ENCODE data around the gene FCGBP.
"Not testable (repeated sequence)": the region's sequence is repeated elsewhere in the genome, so short reads cannot be mapped to it uniquely, and the experiment has no call there.

DNA sequence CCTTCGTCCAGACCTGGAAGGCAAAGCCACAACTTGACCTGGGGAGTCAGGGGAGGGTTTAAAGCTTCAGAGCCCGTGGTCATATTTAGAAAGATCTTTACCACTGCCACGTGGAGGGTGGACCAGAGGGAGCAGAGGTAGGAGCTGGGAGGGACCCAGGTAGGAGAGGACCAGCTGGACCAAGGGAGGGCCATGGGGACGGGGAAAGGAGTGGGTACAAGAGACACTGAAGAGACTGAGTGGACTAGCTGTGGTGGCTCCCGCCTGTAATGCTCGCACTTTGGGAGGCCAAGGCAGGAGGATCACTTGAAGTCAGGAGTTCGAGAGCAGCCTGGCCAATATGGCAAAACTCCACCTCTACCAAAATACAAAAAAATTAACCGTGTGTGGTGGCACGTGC, 49.7 kb downstream of the FCGBP start:
- TF ChIP-seq, protein P1, sequence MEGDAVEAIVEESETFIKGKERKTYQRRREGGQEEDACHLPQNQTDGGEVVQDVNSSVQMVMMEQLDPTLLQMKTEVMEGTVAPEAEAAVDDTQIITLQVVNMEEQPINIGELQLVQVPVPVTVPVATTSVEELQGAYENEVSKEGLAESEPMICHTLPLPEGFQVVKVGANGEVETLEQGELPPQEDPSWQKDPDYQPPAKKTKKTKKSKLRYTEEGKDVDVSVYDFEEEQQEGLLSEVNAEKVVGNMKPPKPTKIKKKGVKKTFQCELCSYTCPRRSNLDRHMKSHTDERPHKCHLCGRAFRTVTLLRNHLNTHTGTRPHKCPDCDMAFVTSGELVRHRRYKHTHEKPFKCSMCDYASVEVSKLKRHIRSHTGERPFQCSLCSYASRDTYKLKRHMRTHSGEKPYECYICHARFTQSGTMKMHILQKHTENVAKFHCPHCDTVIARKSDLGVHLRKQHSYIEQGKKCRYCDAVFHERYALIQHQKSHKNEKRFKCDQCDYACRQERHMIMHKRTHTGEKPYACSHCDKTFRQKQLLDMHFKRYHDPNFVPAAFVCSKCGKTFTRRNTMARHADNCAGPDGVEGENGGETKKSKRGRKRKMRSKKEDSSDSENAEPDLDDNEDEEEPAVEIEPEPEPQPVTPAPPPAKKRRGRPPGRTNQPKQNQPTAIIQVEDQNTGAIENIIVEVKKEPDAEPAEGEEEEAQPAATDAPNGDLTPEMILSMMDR (IDR thresholded peaks at IDR 0.05), result not testable (repeated sequence)
- not testable (repeated sequence) for TF ChIP-seq POLR2A (IDR thresholded peaks at IDR 0.05)
